ENCODE measurements around the gene MRM3.
"Not testable (repeated sequence)": the region's sequence is repeated elsewhere in the genome, so short reads cannot be mapped to it uniquely, and the experiment has no call there.

Gene MRM3, protein sequence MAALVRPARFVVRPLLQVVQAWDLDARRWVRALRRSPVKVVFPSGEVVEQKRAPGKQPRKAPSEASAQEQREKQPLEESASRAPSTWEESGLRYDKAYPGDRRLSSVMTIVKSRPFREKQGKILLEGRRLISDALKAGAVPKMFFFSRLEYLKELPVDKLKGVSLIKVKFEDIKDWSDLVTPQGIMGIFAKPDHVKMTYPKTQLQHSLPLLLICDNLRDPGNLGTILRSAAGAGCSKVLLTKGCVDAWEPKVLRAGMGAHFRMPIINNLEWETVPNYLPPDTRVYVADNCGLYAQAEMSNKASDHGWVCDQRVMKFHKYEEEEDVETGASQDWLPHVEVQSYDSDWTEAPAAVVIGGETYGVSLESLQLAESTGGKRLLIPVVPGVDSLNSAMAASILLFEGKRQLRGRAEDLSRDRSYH

DNA sequence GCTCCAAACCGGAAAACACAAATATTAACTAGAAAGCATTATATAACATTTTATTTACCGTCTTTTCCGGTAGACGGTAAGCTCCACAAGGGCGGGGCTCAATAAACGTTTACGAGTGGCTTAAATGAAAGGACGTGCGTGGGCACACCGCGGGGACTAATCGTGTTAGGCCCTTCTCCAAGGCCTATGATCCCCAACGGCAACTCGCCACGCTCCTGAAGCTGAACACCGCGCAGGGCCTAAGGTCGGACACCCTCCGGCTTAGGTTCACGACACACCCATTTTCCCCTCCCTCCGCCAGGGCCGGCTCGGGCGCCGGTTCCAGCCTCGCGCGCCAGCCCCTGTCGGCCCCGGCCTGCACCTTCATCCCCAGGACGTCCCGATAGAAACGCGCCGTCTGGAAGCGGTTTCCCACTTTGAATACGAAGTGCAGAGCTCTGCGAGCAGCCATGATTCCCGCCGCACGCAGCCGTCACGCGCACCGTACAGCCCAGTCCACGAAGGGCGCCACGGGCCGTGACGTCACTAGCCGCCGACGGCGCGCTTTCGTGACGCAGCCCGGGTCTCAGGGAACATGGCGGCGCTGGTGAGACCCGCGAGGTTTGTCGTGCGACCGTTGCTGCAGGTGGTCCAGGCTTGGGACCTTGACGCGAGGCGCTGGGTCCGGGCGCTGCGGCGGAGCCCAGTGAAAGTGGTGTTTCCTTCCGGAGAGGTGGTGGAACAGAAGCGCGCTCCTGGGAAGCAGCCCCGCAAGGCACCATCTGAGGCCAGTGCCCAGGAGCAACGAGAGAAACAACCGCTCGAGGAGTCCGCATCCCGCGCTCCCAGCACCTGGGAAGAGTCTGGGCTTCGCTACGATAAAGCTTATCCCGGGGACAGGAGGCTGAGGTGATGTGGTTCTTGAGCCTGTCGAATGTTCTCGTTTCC is at the start of gene MRM3, which contains the start of gene GLOD4:
Gene MRM3 (plus strand): TSS at position 549 of the 927 bp plus-strand sequence. CDS start 26 bp downstream, at position 575.
Gene GLOD4 (minus strand): TSS at position 476 of the 927 bp plus-strand sequence. CDS start 25 bp downstream, at position 451.
- peak; percentile 83 to 97 for DNase-seq

DNA sequence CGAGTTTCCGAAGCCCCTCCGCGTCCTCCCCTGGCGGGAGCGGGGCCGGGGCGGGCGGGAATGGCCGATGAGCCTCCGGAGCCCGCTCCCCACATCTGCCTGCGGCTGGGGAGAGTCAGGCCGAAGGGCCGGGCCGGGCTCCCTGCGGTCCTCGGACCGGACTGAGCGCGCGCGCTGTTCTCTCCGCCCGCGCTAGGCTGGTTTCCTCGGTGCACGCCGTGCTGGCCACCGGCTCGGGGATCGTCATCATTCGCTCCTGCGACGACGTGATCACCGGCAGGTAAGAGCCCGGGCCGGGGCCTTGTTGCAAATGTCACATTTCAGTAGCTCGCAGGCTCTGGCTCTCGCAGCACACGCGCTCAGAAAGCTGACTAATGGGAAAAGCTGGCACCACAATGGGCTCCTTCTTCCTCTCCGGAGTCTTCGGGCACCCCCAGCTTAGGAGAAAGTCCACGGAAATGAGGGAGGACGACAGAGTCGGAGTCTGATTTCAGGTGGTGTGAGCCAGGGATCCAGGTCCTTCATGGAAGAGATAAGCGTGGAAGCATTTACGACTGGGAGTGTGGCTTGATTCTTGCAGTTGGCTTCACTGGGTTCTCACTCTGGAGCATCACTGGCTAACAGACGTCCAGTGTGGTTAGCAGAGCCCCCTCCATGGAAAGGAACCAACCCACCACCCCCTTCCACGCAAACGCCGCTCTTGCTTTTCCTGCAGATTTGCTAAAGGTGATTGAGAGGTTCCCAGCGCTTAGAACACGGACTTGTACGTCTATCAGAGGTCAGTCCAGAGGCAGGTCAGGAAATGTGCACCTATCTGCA is 49.0 kb upstream of the MRM3 start:
- peak in 1 of 2 donors; percentile 27 for DNase-seq

DNA sequence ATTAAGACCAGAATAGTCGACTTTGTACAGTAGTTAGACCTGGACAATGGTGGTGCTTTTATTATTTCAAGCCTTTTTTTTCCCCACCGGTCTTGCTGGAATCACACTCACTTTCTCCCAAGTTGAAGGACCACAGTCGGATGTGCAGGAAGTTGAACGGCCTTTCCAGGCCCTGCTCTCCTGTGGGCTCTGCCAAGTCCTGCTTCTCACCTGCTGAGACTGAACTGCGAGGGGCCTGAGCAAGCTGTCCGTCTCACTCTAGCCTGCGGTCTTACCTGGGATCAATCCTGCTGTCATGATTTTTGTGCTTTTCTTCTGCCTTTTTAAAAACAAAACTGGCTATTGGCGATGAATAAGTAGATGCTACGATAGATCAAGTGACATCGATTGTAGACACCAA is 48.4 kb upstream of the MRM3 start:
- DNase-seq: no peak

DNA sequence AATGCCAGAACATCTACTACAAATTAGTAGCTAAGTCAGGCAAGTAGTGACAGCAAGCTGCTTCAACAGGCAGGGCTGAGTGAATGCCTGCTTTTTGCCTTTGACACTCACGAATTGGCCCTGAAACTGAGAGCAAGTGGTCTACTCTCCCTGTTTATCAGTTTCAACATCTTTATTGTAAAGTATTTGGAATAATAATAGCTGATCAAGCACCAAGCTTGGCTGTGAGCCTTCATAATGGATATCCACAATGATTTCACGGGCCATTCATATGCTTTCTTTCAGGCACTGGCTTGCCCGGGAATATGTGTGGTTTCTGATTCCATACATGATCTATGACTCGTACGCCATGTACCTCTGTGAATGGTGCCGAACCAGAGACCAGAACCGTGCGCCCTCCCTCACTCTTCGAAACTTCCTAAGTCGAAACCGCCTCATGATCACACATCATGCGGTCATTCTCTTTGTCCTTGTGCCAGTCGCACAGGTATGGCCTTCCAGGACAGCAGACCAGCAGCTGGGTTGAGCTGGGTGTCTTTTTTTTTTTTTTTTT is 44.5 kb upstream of the MRM3 start:
- no peak for DNase-seq

DNA sequence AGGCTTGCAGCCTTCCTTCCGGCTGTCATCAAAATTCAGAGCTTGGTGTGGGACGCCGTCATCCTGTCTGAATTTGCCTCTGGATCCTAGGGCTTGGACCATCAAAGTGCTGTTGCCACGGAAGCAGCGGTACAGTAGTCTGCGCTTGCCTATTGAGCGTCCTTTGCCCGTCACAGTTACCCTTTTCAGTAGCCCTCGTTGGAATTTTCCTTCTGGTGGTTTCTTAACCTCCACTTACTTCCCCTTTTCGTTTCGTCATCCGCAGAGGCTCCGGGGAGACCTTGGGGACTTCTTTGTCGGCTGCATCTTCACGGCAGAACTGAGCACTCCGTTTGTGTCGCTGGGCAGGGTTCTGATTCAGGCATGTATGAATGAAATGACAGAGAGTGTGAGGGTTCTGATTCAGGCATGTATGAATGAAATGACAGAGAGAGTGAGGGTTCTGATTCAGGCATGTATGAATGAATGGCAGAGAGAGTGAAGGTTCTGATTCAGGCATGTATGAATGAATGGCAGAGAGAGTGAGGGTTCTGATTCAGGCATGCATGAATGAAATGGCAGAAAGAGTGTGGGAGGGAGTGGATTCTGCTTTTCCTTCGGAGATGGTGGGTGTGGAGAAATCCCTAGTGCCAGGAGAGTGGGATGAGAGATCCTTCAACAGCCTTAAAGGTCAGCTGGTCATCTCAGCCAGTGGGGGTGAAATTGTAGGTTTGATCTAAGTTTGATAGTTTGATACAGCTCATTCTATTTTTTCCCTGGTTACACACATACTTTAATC is 41.7 kb upstream of the MRM3 start:
- DNase-seq: peak; percentile 95 to 97

DNA sequence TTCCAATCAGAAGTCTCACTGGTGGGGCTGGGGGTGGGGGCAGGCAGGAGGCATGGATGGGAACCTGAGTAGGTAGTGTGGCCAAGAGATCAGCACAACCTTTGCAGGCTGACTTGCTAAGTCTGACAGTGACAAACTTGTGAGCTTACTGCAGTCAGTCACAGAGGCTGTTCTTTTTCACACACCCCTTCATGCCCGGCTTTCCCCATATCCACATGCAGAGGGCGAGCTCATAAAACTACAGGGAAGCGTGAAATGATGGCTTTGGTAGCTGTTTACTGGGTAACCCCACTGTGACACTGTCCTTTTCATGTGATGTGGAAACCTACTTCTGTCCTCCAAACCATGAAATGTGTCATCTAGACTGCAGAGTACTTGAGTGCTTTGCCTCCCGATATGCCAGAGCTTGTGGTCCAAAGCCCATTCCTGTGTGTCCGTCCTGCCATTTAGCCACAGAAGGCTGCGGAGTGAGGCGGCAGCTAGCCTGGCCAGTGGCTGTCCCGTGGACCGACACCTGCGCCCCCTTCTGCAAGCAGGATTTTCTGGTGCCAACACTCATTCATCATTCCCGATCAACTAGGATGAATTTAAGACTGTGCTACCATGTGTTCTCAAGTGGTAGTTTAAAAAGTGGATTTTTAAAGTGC is 39.9 kb upstream of the MRM3 start:
- peak in 1 of 2 donors; percentile 22 for DNase-seq

DNA sequence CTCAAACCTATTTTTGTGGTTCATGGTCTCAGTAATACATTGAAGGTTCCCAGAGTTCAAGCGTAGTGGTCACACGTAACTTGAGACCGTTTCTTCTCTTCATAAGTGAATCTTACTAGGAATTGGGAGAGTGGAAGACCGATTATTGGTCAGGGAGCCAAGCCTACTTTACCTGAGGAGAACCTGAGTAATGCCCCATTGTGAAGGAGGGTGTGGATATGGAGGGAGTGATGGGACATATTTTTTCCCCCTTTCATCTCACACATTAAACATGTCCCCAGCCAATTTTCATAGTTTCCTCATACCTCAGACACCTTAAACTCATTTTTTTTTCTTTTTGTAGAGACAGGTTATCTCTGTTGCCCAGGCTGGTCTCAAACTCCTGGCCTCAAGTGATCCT is 39.0 kb upstream of the MRM3 start:
- DNase-seq: no peak

DNA sequence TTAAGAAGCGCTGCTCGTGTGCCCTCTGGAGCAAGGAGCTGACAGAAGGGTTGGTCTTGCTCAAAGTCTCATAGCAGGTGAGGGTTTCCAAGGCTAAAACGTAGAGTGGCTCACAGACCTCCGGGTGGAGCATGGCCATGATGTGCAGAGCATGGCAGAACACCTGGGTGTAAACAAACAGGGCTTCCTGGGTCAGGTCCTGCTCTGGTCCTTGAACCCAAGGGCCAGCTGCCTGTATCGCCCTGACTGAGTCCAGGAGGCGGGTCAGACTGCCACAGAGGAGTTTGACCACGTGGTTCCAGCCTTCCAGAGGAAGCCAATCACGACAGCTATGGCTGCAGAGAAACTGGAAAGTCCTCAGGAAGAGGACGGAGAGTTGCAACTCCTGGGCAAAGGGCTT is 37.2 kb upstream of the MRM3 start:
- no peak for DNase-seq

DNA sequence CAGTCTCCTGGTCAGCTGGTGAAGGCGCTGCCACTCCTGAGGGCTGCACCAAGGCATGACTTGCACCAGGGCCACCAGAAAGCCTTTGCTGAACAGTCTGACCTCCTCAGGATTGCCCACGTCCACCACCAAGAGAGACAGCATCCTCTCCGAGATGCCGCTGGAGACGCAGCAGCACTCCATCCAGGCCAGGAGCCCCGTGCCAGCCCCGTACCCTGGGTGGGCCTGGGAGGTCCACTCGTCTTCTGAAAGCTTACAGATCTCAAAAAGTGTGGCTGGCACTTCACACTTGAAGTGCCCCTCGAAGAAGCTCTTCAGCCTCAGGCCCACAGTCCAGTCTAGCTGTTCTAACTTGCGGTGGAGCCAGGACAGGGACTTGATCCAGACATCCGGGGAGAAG is 36.7 kb upstream of the MRM3 start:
- DNase-seq: no peak

DNA sequence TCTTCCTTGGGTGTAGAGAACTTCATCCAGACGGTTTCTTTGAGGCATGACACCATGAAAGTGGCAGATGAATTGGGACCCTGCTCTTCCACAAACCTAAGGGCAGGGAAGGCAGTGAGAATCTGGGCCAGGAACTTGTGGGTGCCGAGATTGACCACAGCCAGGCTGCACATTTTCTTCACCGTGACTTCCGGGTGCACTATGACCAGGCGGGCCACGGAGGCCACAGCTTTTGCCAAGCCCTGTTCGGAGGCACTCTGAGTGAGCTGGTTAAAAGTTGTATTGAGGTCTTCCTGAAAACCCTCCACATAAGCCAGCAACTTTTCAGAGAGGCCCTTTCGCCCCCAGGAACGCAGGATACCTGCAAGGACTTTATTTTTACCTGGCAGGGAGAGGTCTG is 36.0 kb upstream of the MRM3 start:
- DNase-seq: no peak

DNA sequence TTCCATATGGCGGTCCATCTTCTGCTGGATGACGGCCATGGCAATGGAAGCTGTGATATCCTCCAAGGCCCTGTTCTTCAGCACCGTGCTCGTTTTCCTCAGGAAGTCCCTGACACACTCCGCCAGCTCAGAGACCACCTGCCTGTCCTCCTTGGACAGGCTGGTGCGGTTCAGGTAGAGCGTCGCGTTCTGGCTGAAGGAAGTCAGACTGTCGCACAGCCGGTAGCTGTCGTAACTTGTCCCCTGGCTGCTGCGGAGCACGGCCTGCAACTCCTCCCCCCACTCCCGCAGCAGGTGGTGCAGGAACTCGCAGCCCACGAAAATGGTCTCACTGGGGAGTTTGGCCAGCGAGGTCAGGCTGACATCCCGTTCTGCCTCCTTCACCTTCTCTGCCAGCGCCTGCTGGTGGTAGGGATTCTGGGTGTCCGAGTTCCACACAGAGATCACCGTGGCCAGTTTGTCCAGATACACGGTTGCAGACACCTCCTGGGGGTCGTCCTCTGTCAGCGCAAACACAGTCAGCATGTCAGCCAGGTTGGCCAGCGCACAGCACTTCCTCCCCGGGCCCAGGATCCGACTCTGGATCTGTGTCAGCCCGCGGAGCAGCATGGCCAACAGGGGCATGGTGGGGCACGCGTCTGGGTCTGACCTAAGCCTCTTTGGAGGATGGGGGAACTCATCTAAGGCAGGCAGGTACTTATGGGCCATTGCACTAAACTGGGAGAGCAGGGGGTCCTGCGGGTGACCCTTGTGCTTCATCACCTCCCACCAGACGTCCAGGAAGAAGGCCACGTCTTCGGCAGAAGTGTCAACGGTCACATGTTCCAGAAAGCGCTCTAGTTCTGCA is 35.1 kb upstream of the MRM3 start:
- DNase-seq: no peak

DNA sequence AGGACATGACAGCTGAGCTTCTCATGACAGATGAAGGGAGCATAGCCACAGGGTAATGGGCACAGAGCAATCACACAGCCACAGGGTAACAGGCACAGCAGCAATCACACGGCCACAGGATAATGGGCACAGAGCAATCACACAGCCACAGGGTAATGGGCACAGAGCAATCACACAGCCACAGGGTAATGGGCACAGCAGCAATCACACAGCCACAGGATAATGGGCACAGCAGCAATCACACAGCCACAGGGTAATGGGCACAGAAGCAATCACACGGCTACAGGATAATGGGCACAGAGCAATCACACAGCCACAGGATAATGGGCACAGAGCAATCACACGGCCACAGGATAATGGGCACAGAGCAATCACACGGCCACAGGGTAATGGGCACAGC is 33.5 kb upstream of the MRM3 start:
- not testable (repeated sequence) for DNase-seq

DNA sequence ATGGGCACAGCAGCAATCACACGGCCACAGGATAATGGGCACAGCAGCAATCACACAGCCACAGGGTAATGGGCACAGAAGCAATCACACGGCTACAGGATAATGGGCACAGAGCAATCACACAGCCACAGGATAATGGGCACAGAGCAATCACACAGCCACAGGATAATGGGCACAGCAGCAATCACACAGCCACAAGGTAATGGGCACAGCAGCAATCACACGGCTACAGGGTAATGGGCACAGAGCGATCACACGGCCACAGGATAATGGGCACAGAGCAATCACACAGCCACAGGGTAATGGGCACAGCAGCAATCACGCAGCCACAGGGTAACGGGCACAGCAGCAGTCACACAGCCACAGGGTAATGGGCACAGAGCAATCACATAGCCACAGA is 32.8 kb upstream of the MRM3 start:
- DNase-seq: not testable (repeated sequence)

DNA sequence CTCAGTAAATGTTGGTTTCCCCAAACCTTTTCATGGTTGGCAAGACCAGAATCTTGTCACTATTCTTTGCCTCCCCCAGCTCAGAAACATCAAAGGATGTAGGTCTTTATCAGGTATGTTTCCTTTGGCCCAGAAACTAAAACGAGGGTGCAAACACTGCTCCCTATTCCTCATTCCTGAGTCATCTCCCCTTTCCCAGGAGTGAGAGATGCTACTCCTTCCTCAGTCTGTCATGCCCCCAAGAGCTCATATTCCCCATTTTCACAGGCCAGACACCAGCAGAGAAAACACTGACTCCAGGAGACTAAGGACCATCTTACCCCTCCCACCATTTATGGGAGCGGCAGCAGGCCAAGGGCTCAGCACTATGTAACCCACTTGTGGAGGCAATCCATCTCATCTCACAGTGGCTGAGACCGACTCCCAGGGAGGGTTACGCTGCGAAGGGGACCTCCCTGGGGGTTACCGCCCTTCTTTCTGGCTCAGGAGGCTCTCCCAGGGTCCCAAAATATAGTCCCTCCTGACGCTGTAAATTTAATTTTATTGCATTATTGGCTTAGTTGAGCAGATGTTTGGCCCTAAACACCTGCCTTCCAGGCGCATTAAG is 31.6 kb upstream of the MRM3 start:
- no peak for DNase-seq

DNA sequence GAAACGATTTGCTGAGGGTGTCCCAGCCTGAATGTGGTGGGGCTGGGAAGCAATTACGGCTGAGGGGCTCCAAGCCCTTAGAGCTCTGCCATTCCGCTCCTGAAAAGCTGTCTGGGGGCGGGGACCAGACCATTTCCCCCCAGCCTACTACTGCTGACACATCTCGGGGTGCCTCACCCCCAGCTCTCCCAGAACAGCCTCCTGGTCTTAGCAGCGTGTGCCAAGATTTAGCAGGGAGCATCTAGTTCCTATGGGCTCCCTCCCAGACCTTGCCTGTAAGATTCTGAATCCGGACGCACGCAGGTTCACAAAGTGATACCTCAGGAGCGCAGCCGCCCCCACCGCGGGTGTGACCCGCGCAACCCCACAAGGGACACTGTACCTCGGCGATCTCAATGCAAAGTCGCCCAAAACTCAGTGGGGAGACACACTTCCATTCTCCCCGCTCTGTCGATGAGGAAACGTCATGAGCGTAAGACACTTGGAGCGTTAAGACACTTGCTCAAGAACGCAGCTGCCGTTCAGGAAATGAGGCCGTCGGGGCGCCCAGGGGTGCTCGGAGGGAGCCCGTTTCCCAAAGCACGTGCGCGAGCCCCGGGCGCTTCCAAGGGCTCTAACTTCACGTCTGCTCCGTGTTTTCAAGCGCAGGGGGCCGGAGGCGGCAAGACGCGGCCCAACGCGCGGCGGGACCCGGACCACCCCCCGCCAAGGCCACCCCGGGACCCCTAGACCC is 30.7 kb upstream of the MRM3 start:
- peak; percentile 44 to 51 for DNase-seq

DNA sequence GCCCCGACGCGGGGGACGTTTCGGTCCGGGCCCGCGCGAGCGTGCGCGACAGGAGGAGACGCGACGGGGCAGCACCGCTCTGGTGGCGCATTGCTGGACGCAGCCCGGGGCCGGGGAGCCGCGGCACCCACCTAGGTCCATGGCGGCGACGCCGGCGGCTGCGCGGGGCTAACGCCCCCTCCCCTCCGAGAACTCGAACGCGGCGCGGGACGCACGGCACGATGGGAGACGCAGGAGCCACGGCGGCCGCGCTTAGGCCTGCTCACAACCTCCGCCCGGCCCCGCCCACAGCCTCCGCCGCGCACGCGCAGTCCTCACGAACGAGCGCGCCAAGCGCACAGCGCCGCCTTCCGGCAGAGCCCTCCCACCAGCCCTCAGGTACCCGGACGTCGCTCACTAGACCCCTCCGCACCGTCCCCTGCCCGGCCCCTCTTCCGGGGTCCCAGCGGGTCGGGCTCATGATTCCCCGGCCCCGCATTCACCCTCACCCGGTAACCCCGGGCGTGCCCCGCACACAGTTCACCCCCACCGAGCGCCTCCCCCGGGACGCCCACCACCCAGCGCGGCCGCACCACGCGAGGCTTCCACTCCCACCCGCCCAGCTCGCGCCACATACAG is 30.0 kb upstream of the MRM3 start, which contains the start of gene GEMIN4:
Gene GEMIN4 (minus strand): TSS at position 263 of the 618 bp plus-strand sequence. CDS start 122 bp downstream, at position 141.
- peak; percentile 74 to 96 for DNase-seq

DNA sequence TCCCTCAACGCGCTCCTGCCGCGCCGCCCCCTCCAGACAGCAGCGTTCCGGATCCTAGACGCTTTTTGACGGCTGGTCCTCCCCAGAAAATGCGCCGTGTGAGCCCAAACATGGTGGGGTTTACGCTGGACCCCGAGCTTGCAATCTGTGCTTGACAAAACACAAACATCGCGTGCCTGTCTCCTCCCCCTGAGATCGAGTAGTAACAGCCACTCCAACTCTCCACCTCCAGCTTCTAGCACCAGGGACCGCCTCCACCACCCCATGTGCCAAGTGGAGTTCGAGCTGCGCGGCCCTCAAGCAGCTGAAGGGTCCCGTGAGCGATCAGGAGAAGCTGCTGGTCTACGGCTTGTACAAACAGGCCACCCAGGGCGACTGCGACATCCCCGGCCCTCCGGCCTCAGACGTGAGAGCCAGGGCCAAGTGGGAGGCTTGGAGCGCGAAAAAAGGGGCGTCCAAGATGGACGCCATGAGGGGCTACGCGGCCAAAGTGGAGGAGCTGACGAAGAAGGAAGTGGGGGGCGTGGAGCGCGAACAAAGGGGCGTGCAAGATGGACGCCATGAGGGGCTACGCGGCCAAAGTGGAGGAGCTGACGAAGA is 29.4 kb upstream of the MRM3 start:
- no peak for DNase-seq

DNA sequence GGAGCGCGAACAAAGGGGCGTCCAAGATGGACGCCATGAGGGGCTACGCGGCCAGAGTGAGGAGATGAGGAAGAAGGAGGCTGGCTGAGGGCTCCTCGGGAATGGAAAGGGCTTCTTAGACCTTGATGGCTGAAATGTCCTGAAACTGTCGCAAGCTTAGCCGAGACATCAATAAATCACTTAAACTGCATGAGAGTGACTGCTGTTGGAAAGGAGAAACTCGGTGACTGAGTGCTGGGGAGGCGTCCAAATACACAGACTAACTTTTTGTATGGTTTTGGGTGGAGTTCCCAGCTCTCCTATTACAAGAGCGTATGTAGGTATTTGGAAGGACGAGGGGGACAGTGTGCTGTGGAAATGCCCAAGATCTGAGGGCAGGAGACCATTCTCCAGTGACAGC is 28.7 kb upstream of the MRM3 start:
- no peak for DNase-seq

All from inflammatory macrophage treated with lipopolysaccharide for 1 hour (primary cell).